Gastrocnemius medialis (tissue), 4 donors: Measurements from ENCODE around the gene SH2D4B.

Experiments
- CTCF ChIP-seq, 5 experiments: fragments of 450-650 bp in 3 of 5; fragments of 200-600 bp in 2 of 5; sonication (generic) in 2 of 5; IDR thresholded peaks in 4 of 5; conservative IDR thresholded peaks in 1 of 5; 1 replicate in 4 of 5; 2 replicates in 1 of 5; pipeline ENCODE4 v1.5.1; 2016 to 2019; ENCODE audit warnings: antibody characterized with exemption in 5 of 5, mild to moderate bottlenecking in 3 of 5, moderate library complexity in 3 of 5
- POLR2A ChIP-seq, 2 donors: fragments of 450-650 bp; IDR thresholded peaks; one replicate each; pipeline ENCODE4 v1.6.1; 2017; ENCODE audit warnings: antibody characterized with exemption in 2 of 2, mild to moderate bottlenecking in 2 of 2, moderate library complexity in 2 of 2

DNA sequence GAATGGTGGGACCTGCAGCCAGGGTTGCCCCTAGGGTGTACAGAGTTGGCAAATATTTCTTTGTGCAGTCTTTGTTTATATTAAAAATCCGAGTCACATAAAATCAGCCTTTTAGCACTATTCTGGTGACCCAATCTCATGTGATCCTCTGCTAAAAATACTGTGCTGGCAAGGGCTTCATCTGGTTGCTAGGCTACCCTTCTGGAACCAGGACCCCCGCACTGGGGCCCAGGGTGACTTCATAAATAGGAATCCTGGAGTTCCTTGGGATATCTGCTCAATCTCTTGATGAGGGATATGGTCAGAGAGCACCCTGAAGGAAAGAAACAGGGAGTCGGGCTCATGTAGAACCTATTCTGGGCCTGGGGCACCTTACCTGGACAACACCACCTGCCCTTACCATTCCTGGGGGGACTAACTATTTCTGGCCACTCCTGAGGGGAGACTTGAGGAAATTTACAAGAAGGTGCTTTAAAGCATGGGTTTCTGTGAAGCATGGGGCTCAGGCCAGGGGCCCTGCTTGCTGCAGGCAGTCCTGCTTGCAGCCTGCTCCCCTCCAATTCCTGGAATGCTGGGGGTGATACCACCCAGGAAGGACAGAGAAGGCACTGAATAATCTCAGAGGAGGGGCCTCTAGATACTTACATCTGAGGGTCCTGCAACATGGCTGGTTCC is 44.7 kb downstream of the SH2D4B start:
- TF ChIP-seq POLR2A (IDR thresholded peaks at IDR 0.05) = no peak
- no peak for TF ChIP-seq CTCF (IDR thresholded peaks at IDR 0.05 in 4 of 5, conservative IDR thresholded peaks at IDR 0.05 in 1 of 5)
